NCI-H2196 (cell line): ENCODE data around the gene MRPS33.
A peak's percentile ranks its signal among the peaks of the same experiment; 100 is the strongest.
"Not testable (repeated sequence)": the region's sequence is repeated elsewhere in the genome, so short reads cannot be mapped to it uniquely, and the experiment has no call there.

Source experiments
- DNase-seq: peaks from one replicate; lab custom pipeline; 2025; ENCODE audit not compliant: unreplicated experiment; lab: John Stamatoyannopoulos, UW

MRPS33 gene

DNA sequence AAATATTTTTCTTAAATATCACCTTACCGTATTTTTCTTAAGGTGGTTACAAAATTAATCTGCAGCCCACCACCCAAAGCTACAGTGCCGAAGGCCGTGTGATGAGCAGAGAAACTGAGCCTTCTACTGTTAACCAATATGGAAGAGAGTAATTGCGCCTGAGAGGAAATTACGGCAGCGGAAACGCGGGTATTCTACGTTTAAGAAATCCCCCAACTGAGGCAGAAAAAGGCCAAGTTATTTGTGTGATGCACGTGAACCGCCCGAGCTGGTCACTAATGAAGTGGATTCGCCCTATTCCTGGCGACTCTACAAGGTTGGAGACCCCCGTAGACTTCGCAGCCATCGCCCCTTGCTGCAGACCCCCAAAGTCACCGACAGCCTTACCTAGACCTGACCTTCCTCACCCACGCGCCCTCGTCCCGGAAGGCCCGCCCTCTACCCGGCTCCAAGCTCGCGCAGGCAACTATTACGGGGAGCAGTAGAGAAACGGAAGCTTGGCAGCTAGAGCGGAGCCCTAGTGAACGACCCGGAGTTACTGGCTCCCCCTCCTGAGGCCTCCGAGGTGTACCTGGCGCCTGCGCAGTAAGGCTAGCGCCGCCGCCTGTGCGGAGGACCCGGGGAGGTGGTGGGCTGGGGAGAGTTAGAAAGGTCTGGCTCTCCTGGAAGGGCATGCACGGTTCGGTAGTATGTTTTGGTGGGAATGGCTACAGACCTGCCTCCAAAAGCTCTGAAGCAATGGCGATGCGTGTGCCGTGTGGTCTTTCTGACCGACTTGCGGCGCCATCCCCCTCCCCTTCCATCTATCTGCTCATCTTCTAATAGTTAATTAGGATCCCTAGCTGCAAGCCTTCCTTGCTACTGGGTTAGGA is at the start of gene MRPS33:
Gene MRPS33 (minus strand): TSS at position 429 of the 872 bp plus-strand sequence. CDS start 4,319 bp downstream, outside the sequence.
- DNase-seq: peak; percentile 99

DNA sequence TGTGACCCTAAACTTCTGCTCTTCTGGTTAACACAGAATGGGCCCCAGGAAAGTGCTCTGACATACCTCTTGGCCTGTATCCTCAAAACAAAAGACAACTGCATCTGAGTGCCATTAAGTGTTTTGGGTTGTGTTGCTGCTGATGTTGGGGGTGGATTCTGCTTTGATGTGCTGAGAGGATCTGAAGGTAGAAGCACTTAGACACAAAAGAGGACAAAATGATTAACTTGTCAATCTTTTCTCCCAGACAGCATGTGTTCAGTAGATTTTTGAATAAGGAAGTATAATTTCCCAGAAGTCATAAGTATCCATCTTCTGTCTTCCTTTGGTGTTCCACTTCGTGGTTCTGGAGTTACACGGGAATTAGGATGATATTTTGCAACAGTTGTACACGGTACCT is 43.0 kb upstream of the MRPS33 start:
- DNase-seq: no peak

DNA sequence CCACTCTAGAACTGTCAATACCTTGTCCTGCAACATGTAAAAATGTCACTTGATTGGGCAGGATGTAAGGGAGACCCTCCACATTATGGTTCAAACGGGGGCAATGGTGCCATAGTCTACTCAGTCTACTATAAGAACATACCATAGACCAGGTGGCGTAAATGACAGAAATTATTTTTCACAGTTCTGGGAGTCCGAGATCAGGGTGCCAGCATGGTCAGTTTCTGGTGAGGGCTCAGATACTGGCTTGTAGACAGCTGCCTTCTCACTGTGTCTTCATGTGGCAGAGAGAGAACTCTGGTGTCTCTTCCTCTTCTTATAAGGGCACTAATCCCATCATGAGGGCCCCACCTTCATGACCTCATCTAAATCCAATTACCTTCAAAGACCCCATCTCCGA is 40.4 kb upstream of the MRPS33 start:
- DNase-seq: no peak

DNA sequence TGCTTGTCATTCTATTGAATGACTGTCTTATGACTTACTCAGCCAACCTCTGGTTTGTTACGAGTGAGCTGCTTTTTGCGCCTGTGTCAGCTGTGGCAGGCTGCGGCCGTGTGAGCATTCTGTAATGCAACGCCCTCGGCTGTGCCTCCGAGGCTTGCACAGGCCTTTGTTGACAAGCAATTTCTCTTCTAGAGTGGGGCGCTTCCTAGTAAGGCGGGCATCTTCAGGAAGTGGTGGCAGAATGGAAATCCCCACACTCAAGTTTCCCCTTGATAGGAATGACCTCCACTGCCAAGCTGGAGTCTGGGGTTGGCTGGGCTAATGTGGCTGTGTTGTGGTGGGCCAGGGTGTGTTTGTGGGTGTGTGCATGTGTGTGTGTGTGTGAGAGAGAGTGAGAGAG is 38.9 kb upstream of the MRPS33 start:
- no peak for DNase-seq

DNA sequence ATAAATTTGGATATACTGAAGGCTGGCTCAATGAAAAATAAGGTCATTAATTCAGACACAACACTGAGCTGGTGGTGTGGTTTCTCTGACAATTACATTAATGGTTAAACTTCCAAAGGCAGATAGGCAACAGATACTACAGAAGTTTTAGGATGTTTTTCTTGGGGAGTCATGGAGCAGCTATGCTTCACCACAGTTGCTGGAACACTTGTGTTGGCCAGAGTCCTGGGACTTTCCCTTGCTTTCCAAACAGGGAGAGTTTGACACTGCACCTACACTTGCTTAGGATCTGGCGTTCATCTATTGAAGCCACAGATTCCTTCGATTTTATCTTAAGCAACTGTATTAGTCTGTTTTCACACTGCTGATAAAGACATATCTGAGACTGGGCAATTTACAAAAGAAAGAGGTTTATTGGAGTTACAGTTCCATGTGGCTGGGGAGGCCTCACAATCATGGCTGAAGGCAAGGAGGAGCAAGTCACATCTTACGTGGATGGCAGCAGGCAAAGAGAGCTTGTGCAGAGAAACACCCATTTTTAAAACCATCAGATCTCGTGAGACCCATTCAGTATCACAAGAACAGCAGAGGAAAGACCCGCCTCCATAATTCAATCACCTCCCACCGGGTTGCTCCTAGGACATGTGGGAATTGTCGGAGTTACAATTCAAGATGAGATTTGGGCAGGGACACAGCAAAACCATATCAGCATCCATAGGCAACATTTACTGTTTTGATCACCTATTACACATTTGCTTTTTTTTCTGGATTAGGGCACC is 31.3 kb upstream of the MRPS33 start:
- DNase-seq: no peak

DNA sequence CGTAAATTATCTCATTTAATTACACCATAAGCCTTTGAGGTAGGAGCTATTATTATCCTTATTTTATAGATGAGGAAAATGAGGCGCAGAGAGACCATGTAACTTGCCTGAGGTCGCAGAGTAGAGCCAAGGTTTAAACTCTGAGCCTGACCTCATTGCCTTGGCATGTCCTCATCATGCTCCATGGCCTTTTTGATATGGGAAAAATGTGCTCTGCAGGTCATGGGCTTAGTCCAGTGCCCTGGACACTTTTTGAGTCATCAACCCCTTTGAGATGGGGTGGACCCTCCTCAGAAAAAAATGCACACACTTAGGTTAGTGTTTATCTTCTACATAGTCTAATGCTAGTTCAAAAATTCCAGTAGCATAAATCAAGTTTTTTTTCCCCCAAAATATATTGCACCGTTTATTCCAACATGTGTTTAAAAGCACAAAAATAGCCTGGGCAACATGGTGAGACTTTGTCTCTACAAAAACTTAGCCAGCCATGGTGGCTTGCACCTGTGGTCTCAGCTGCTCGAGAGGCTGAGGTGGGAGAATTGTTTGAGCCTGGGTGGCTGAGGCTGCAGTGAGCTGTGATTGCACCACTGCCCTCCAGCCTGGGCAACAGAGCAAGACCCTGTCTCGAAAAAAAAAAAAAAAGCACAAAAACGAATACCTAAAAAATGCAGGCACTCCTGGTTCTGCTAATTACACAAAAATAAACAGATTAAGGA is 30.5 kb upstream of the MRPS33 start:
- DNase-seq: no peak

DNA sequence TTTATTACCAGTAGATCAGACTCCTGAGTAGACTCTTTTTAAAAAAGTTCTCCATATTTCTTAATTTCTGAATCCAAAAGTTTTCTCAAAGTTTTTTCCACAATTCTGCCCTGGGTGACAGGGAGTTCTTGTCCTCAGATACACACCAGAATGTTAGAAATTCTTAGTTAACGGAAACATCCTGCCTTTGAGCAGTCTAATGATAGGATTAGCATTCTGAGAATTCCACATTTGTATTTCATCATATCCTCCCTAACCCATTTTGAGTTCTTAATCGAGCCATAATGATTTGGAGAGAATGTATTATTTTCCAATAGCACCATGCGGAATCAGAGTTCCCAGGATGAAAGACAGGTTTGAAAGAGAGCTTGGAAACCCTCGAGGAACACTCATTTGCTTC is 28.9 kb upstream of the MRPS33 start:
- no peak for DNase-seq

DNA sequence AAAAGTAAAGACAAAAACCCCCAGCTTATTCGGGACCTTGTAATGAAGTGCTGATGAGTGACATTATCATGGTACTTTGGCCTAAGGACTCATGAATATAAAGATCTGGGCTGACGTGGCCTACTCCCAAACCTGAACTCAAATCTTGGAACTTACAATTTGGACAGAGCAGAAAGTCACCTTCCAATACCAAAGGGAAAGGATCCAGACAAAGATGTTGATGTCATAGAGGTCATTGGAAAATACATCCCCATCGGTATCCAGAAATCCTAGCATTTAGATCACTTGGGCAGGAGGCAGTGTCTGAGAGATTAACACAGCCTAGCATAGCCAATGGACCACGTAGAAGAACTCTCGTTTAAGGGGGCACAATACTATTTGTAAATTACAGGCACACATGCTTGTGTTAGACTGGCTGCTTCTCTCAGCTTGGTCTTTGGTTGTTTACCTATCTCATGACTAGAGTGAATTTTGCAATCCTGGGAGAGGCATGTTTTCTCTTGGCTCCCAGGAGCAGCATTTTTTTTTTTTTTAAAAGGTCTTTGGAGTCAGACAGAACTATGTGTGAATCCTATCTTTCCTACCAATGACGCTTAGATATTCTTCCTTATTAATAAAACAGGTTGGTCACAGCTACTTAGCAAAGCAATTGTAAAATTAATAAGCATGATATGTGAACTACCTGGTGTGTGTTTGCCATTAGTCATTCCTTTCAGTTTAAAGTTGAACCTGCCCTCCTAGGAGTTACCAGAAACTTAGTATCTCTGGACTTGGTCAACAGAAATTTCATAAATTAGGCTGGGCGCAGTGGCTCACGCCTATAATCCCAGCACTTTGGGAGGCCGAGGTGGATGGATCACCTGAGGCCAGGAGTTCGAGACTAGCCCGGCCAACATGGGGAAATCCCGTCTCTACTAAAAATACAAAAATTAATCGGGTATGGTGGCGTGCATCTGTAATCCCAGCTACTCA is 27.8 kb upstream of the MRPS33 start:
- DNase-seq: no peak

DNA sequence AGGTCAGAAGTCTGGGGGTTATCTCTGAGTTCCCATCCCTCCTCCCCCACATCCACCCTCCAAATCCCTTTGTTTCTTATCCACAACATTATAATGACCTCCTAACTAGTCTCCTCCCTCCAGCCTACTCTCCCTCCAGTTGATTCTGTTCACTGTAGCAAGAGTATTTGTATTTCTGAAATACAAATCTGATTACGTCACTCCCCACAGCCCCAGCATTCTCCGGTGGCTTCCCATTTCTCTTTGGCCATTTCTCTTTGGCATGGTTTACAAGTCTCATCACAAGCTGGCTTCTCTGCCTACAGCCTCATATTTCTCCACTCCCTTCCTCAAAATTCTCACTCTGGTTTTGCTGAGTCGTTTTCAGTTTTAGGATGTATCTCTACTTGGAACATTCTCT is 24.6 kb upstream of the MRPS33 start:
- no peak for DNase-seq

DNA sequence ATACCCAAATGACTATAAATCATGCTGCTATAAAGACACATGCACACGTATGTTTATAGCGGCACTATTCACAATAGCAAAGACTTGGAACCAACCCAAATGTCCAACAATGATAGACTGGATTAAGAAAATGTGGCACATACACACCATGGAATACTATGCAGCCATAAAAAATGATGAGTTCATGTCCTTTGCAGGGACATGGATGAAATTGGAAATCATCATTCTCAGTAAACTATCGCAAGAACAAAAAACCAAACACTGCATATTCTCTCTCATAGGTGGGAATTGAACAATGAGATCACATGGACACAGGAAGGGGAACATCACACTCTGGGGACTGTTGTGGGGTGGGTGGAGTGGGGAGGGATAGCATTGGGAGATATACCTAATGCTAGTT is 23.3 kb upstream of the MRPS33 start:
- DNase-seq: not testable (repeated sequence)

DNA sequence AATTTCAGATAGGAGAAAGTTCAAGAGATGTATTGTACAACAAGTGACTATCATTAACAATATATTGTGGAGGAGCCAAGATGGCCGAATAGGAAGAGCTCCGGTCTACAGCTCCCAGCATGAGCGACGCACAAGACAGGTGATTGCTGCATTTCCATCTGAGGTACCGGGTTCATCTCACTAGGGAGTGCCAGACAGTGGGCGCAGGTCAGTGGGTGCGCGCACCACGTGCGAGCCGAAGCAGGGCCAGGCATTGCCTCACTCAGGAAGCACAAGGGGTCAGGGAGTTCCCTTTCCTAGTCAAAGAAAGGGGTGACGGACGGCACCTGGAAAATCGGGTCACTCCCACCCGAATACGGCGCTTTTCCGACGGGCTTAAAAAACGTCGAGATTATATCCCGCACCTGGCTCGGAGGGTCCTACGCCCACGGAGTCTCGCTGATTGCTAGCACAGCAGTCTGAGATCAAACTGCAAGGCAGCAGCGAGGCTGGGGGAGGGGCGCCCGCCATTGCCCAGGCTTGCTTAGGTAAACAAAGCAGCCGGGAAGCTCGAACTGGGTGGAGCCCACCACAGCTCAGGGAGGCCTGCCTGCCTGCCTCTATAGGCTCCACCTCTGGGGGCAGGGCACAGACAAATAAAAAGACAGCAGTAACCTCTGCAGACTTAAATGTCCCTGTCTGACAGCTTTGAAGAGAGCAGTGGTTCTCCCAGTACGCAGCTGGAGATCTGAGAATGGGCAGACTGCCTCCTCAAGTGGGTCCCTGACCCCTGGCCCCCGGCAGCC is 18.0 kb upstream of the MRPS33 start:
- DNase-seq: not testable (repeated sequence)

DNA sequence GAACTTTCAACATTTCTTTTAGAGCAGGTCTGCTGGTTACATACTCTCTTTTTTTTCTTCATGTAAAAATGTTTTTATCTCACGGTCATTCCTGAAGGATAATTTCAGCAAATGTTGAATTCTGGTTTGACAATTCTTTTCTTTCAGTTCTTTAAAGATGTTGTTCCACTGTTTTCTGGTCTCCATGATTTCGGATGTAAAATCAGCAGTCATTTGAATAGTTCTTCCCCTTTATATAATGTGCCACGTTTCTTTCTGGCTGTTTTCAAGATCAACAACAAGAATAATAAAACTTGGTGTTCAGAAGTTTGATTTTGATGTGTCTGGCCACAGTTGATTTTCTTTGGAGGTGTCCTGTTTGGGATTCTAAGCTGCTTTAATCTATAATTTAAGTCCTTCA is 14.0 kb upstream of the MRPS33 start:
- DNase-seq: no peak

DNA sequence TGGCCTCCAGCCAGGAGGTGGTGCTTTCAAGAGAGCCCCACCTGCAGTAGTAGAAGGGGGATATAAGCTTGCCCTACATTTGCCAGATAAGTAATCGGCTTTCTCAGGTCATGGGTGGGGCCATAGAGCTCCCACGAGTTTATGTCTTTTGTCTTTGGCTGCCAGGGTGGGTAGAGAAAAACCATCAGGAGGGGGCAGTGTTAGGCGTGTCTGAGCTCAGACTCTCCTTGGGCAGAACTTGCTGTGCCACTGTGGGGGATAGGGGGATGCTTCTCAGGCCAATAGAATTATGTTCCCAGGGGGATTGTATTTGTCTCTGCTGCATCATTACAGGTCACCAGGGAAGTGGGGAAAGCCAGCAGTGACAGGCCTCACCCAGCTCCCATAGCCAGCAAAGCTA is 12.3 kb upstream of the MRPS33 start:
- DNase-seq: no peak

DNA sequence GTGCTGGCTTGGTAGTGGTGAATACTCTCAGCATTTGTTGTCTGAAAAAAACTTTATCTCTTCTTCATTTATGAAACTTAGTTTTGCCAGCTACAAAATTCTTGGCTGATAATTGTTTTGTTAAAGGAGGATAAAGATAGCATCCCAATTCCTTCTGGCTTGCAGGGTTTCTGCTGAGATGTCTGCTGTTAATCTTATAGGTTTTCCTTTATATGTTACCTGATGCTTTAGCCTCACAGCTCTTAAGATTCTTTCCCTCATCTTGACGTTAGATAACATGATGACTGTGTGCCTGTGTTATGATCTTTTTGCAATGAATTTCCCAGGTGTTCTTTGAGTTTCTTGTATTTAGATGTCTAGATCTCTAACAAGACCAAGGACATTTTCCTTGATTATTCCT is 9.9 kb upstream of the MRPS33 start:
- no peak for DNase-seq

DNA sequence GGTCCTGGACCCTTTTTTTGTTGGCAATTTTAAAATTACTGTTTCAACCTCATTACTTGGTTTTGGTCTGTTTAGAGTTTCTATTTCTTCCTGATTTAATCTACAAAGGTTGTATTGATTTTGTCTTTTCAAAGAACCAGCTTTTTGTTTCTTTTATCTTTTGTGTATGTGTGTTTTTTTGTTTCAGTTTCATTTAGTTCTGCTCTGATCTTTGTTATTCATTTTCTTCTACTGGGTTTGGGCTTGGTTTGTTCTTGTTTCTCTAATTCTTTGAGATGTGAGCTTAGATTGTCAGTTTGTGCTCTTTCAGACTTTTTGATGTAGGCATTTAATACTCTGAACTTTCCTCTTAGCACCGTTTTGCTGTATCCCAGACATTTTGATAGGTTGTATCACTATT is 8.5 kb upstream of the MRPS33 start:
- DNase-seq: no peak

DNA sequence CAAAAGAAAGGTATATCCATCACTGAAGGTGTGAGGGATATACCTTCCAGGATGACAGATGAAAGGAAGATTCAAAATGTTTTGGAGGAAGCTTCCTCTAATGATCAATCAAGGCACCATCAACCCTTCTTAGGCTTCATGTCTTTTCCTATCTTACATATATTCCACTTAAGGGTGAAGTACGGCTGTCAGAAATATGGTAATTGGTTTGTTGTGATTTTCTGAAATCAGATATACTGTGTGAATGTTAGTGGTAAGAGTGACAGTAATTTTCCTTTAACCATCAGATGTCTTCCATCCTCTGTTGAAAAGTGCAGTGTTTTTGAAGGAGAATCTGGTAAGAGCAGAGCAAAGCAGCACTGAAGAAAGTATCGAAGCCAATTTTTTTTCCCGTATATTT is 2.8 kb upstream of the MRPS33 start:
- no peak for DNase-seq

DNA sequence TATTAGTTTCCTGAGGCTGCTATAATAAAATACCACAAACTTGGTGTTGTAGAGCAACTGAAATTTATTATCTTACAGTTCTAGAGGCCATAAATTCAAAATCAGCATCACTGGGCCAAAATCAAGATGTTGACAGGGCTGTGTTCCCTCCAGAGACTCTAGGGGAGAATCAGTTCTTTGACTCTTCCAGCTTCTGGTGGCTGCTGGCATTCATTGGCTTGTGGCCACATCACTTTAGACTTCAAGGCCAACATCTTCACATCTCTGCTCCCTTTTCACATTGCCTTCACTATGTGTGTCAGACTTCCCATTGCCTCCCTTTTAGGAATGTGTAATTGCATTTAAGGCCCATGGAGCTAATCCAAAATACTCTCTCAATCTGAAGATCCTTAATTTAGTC is 1.6 kb upstream of the MRPS33 start:
- no peak for DNase-seq

DNA sequence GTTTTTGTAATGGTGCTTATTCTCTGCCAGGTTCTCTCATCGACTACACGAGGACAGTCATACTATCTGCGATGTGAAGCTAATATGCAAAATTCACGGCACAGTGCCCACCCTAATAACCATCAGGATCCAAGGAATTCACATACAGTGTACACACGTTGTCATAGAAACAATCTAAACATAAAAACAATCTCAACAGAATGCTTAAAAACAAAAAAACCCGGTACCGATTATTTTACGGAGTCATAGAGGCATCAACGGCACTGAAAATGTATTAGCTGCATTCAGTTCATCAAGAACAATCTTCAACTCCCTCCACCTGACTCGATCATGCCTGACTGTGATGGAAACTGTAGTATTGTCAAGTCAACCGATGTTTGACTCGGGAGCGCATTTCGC is 628 bp downstream of the MRPS33 start:
- DNase-seq: no peak

DNA sequence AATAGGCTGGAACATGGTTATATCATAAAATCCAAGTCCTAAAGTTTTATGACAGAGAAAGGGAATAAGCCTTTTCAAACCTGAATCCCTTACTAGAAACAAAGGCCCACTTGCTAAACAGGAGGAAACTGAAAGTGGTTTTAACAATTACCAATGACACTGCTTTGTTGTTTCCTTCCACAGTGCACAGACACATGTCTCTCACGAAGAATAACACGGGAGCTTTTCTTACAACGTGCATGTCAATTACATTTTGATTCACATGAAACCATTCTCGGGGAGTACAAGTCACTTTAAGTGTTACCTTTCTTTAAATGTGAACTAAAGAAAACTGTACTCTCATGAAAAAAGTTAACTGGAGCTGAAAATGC is 1.4 kb downstream of the MRPS33 start:
- DNase-seq: no peak
